Stimulated activated naive CD4-positive, alpha-beta T cell (primary cell): ENCODE measurements around the gene UBE2Z.

Source experiments
- DNase-seq, 6 experiments: peaks; one replicate each; lab custom pipeline; 2025; lab: John Stamatoyannopoulos, UW

UBE2Z gene

DNA sequence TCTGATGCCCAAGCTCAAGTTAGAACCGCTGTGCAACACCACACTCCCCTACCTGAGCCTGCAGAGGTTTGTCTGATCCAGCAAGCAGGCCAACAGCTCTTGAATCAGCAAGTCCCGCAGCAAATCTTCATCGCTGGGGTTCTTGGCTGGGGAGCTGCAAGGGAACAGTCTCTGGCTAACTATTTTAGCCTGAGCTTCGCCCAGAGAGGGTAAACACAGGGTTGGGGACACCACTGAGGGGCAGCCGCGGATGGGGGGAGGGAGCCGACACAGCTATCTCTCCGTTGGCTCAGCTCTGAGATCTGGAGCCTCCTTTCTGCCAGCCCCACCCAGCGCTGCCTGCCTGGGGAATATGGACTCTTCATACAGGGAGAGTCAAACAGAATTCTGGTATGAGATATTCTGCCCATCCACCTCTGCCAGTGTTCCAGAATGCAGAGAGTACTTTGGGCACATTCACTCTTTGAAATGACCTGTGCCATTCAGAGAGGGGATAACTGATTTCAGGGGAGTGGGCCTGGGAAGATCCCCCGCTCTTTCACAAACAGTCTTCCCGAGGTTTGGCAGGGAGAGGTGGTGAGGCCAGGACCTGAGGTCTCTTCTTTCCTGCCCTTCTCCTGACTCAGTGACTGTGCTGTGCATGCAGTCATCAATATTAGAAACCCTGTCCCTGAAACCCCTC lies 52.8 kb downstream of the UBE2Z start:
- no peak for DNase-seq

- DNase-seq, result no peak
These were observed 53.5 kb downstream of the UBE2Z start for GRCh38 chr17:48961516-48962233.

GRCh38 chr17:48970224-48970623 lies 62.0 kb downstream of the UBE2Z start:
- DNase-seq, result no peak

DNA sequence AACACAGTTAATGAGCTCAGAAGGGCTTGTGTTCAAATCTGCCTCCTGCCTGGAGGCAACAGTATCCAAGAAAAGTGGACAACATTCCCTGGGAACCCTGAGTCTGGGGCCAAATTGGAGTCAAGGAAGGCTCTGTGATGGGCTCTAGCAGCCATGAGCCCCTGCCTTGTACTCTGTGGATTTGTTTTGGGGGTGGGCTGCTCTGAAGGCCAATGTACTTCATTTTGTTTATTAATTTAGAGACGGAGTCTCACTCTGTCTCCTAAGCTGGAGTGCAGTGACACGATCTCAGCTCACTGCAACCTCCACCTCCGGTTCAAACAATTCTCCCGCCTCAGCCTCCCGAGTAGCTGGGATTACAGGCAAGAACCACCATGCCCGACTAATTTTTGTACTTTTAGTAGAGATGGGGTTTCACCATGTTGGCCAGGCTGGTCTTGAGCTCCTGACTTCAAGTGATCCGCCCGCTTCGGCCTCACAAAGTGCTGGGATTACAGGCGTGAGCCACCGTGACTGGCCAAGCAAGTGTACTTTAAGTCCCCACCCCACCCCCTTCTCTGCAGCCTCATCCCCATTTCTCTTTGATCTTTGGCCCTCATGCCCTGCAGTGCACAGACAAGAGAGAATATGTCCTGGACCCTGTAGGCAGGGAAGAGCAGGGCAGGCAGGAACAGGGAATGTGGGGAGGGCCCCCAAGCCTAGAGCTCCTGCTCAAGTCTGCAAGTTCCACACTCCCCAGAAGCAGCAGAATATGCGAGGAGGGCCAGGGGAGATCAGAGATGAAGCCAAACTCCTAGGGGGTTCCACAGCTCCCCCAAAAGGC lies 62.9 kb downstream of the UBE2Z start:
- DNase-seq, result no peak

GRCh38 chr17:48972749-48973097 lies 64.5 kb downstream of the UBE2Z start:
- DNase-seq, result no peak

- no peak for DNase-seq
These were observed 65.6 kb downstream of the UBE2Z start for GRCh38 chr17:48973806-48974205.
